Posterior cingulate gyrus (tissue), 11 donors: ENCODE data around the gene SLC24A3.

Experiments used
- DNase-seq, 10 donors: peaks; one replicate each; pipeline versions ENCODE4 v3.0.0 to v3.0.0-alpha.2; 2020 to 2021; ENCODE audit warnings: mixed read lengths in 3 of 10
- intact Hi-C: fragments of 100-400 bp; cut with DNase I; formaldehyde crosslinking; loops from one replicate; pipeline ENCODE4 v1.15.1; 2023

SLC24A3 gene

GRCh38 chr20:19522071-19522801 lies 309.8 kb downstream of the SLC24A3 start:
- DNase-seq: peak in 1 of 10 donors; percentile 79
- intact Hi-C loops: no loop called here

GRCh38 chr20:19522836-19523590 lies 310.6 kb downstream of the SLC24A3 start:
- no peak for DNase-seq
- intact Hi-C loops: no loop called here

GRCh38 chr20:19524691-19525090 lies 312.2 kb downstream of the SLC24A3 start:
- intact Hi-C loops: no loop called here
- DNase-seq: no peak

- DNase-seq: no peak
- intact Hi-C loops: no loop called here
Observed at GRCh38 chr20:19527509-19527908, 315.1 kb downstream of the SLC24A3 start.

GRCh38 chr20:19528286-19529030 lies 316.0 kb downstream of the SLC24A3 start:
- intact Hi-C loops: no loop called here

GRCh38 chr20:19530006-19530405 lies 317.6 kb downstream of the SLC24A3 start:
- no peak for DNase-seq
- intact Hi-C loops: no loop called here

More at GRCh38 chr20:19528286-19529030, 316.0 kb downstream of the SLC24A3 start:
- no peak for DNase-seq

- no peak for DNase-seq
- intact Hi-C loops: no loop called here
Observed at GRCh38 chr20:19531446-19531845, 319.0 kb downstream of the SLC24A3 start.

GRCh38 chr20:19538556-19538955 lies 326.1 kb downstream of the SLC24A3 start:
- intact Hi-C loops: no loop called here
- no peak for DNase-seq

- intact Hi-C loops: no loop called here
- DNase-seq: no peak
Observed at GRCh38 chr20:19539191-19539590, 326.7 kb downstream of the SLC24A3 start.

GRCh38 chr20:19540392-19540791 lies 327.9 kb downstream of the SLC24A3 start:
- peak; percentile 12 to 91 (median 57) for DNase-seq
- intact Hi-C loops: no loop called here

- intact Hi-C loops: no loop called here
- no peak for DNase-seq
Observed at GRCh38 chr20:19543101-19543500, 330.7 kb downstream of the SLC24A3 start.

GRCh38 chr20:19544684-19545083 lies 332.2 kb downstream of the SLC24A3 start:
- DNase-seq: no peak
- intact Hi-C loops: no loop called here

- no peak for DNase-seq
- intact Hi-C loops: no loop called here
Observed at GRCh38 chr20:19546648-19547047, 334.2 kb downstream of the SLC24A3 start.

GRCh38 chr20:19547547-19547946 lies 335.1 kb downstream of the SLC24A3 start:
- intact Hi-C loops: no loop called here
- no peak for DNase-seq

- no peak for DNase-seq
- intact Hi-C loops: no loop called here
Observed at GRCh38 chr20:19549896-19550295, 337.5 kb downstream of the SLC24A3 start.

- no peak for DNase-seq
Observed at GRCh38 chr20:19552221-19553180, 340.1 kb downstream of the SLC24A3 start.

GRCh38 chr20:19554666-19555065 lies 342.2 kb downstream of the SLC24A3 start:
- DNase-seq: no peak
- intact Hi-C loops: no loop called here

More at GRCh38 chr20:19552221-19553180, 340.1 kb downstream of the SLC24A3 start:
- intact Hi-C loops: no loop called here

- intact Hi-C loops: no loop called here
- DNase-seq: no peak
Observed at GRCh38 chr20:19555726-19556125, 343.3 kb downstream of the SLC24A3 start.

- intact Hi-C loops: no loop called here
- no peak for DNase-seq
Observed at GRCh38 chr20:19557291-19557690, 344.8 kb downstream of the SLC24A3 start.

GRCh38 chr20:19560881-19561480 lies 348.5 kb downstream of the SLC24A3 start:
- intact Hi-C loops: no loop called here

More at GRCh38 chr20:19560881-19561480, 348.5 kb downstream of the SLC24A3 start:
- no peak for DNase-seq
